ENCODE measurements around the gene CHN2. TPM values are rescaled to one million over a fixed set of nuclear protein-coding genes. Genes with fewer than 3 reads are reported as not detected.

Gene CHN2
- total RNA-seq, 1 experiment from 2014 or later: 18.8 TPM

DNA sequence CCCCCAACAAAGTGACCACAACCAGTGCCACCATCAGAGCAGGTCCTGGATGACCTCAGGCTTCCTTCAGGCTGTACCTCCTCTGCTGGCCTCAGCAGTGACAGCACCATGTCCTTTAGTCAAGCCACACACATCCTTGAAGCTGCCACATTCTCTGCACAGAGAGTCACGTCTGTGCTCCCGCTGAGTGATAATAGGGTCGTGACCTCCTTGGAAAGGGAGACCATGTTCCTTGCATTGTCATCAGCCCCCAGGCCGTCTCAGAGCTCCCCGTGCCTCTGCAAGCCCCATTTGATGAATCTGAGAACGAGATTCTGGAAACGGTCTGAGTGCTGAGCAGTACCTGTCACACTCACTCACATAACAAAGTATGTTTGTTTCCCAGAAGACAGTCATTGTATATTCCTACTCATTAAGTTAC, 262.6 kb downstream of the CHN2 start:
- H3K4me3 ChIP-seq (ENCODE audit: low read depth, low read length): no peak overlapping the region
- H3K36me3 Mint-ChIP-seq (ENCODE audit: insufficient read depth, unreplicated experiment): no peaks in the 10 kb centered on the region
- H3K36me3 ChIP-seq (ENCODE audit: control insufficient read depth, insufficient read depth, low read length): no peaks in the 10 kb centered on the region
- TF ChIP-seq, protein P1, sequence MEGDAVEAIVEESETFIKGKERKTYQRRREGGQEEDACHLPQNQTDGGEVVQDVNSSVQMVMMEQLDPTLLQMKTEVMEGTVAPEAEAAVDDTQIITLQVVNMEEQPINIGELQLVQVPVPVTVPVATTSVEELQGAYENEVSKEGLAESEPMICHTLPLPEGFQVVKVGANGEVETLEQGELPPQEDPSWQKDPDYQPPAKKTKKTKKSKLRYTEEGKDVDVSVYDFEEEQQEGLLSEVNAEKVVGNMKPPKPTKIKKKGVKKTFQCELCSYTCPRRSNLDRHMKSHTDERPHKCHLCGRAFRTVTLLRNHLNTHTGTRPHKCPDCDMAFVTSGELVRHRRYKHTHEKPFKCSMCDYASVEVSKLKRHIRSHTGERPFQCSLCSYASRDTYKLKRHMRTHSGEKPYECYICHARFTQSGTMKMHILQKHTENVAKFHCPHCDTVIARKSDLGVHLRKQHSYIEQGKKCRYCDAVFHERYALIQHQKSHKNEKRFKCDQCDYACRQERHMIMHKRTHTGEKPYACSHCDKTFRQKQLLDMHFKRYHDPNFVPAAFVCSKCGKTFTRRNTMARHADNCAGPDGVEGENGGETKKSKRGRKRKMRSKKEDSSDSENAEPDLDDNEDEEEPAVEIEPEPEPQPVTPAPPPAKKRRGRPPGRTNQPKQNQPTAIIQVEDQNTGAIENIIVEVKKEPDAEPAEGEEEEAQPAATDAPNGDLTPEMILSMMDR (IDR thresholded peaks at IDR 0.05; ENCODE audit: insufficient read depth in 1 of 2, low read depth in 1 of 2, low read length in 1 of 2, severe bottlenecking in 1 of 2, unreplicated experiment in 1 of 2): no peak
- H3K4me1 Mint-ChIP-seq (ENCODE audit: low read depth, unreplicated experiment): peaks cover 6% of the 10 kb centered on the region
- DNase-seq: no peak
- BruUV-seq (replicated peaks): no TSS peak
- POLR2A ChIA-PET: no interaction called here
- no peaks in the 10 kb centered on the region for H3K27me3 ChIP-seq (replicated peaks; ENCODE audit: control insufficient read depth, insufficient read depth, low read length)
- intact Hi-C loops (cut with micrococcal nuclease; ENCODE audit: unreplicated experiment): no loop called here
- H3K9me3 Mint-ChIP-seq (ENCODE audit: unreplicated experiment): no peaks in the 10 kb centered on the region
- H3K27me3 Mint-ChIP-seq (ENCODE audit: insufficient read depth, unreplicated experiment): no peaks in the 10 kb centered on the region
- no peaks in the 10 kb centered on the region for H3K4me1 ChIP-seq
- H3K27ac Mint-ChIP-seq (ENCODE audit: unreplicated experiment): no peak overlapping the region
- H3K4me3 Mint-ChIP-seq (ENCODE audit: unreplicated experiment): no peak overlapping the region
- CTCF ChIA-PET: no interaction called here
- H3K9me3 ChIP-seq: no peaks in the 10 kb centered on the region

DNA sequence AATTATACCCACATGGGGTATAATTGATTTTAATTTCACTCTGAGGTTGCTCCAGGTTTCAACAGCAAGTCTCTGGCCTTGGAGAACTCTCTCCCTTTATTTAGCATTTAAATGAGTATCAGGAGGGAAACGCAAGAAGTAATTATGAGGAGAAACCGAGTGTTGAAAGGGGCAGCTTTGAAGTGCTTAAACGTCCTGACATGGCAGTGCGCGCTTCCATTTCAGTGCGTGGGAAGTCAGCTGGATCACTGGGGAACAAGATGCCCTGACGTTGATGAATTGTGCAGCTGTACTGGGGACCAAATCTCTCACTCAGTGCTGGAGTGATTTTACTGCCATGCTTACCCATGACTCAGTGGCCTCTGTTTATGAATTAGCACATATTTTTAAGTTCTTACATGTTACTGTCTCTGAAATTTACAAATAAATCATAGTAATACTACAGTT, 263.0 kb downstream of the CHN2 start:
- Mint-ChIP-seq H3K27me3 (ENCODE audit: insufficient read depth, unreplicated experiment) (no peaks in the 10 kb centered on the region), H3K27ac (ENCODE audit: unreplicated experiment) (no peak overlapping the region), H3K4me1 (ENCODE audit: low read depth, unreplicated experiment) (peaks cover 6% of the 10 kb centered on the region), H3K9me3 (ENCODE audit: unreplicated experiment) (no peaks in the 10 kb centered on the region), H3K4me3 (ENCODE audit: unreplicated experiment) (no peak overlapping the region), H3K36me3 (ENCODE audit: insufficient read depth, unreplicated experiment) (no peaks in the 10 kb centered on the region)
- ChIA-PET CTCF (no interaction called here), POLR2A (no interaction called here)
- Histone ChIP-seq H3K4me1 (no peaks in the 10 kb centered on the region), H3K4me3 (ENCODE audit: low read depth, low read length) (no peak overlapping the region), H3K9me3 (no peaks in the 10 kb centered on the region), H3K27me3 (replicated peaks; ENCODE audit: control insufficient read depth, insufficient read depth, low read length) (no peaks in the 10 kb centered on the region), H3K36me3 (ENCODE audit: control insufficient read depth, insufficient read depth, low read length) (no peaks in the 10 kb centered on the region)
- intact Hi-C loops (cut with micrococcal nuclease; ENCODE audit: unreplicated experiment): no loop called here
- BruUV-seq (replicated peaks): no TSS peak
- DNase-seq: no peak
- TF ChIP-seq, protein P1 (IDR thresholded peaks at IDR 0.05; ENCODE audit: insufficient read depth in 1 of 2, low read depth in 1 of 2, low read length in 1 of 2, severe bottlenecking in 1 of 2, unreplicated experiment in 1 of 2): no peak

DNA sequence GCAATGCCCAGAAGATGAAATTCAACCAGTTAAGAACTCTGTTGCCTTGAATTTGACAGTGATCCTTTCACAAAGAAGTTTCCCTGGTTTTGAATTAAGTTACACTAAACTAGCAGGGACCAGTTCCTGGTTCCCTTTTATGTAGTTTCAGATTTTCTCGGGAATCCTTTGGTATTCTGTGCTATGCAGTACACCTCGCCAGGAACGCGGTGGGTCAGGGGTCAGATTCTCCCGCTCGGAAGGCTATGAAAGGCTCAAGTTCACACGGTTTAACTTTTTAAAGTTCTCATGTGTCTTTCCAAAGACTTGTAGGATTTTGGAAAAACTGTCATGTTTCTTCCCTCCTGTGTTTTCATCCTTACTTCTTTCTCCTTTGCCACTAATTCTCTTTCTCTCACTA, 264.4 kb downstream of the CHN2 start:
- Histone ChIP-seq H3K4me3 (ENCODE audit: low read depth, low read length) (no peak overlapping the region), H3K36me3 (ENCODE audit: control insufficient read depth, insufficient read depth, low read length) (no peaks in the 10 kb centered on the region), H3K4me1 (peaks cover 7% of the 10 kb centered on the region; the same call in 1 of the 2 replicates), H3K9me3 (no peaks in the 10 kb centered on the region), H3K27me3 (replicated peaks; ENCODE audit: control insufficient read depth, insufficient read depth, low read length) (no peaks in the 10 kb centered on the region)
- Mint-ChIP-seq H3K36me3 (ENCODE audit: insufficient read depth, unreplicated experiment) (no peaks in the 10 kb centered on the region), H3K4me1 (ENCODE audit: low read depth, unreplicated experiment) (no peaks in the 10 kb centered on the region), H3K27ac (ENCODE audit: unreplicated experiment) (no peak overlapping the region), H3K27me3 (ENCODE audit: insufficient read depth, unreplicated experiment) (no peaks in the 10 kb centered on the region), H3K9me3 (ENCODE audit: unreplicated experiment) (no peaks in the 10 kb centered on the region), H3K4me3 (ENCODE audit: unreplicated experiment) (no peak overlapping the region)
- CTCF ChIA-PET: no interaction called here
- intact Hi-C loops (cut with micrococcal nuclease; ENCODE audit: unreplicated experiment): no loop called here
- no TSS peak for BruUV-seq (replicated peaks)
- POLR2A ChIA-PET: no interaction called here
- TF ChIP-seq, protein P1 (IDR thresholded peaks at IDR 0.05; ENCODE audit: insufficient read depth in 1 of 2, low read depth in 1 of 2, low read length in 1 of 2, severe bottlenecking in 1 of 2, unreplicated experiment in 1 of 2): no peak
- no peak for DNase-seq

Measured in Caco-2 (cell line).